CD14-positive monocyte (primary cell): ENCODE data around the gene ZNF487. TPM values are rescaled to one million over a fixed set of nuclear protein-coding genes. Genes with fewer than 3 reads are reported as not detected.

ENCODE experiments used
- DNase-seq, 3 donors: peaks; one replicate each; pipeline ENCODE4 v3.0.0-alpha.2; 2011 to 2022
- H2AFZ ChIP-seq: 2 replicates; pipeline ENCODE4 v1.6.0; 2012; ENCODE audit warnings: mild to moderate bottlenecking, low read depth, low read length, inconsistent platforms; ENCODE audit not compliant: insufficient read depth, poor library complexity, severe bottlenecking
- H3K27ac ChIP-seq, 2 donors: 1 replicate in 1 of 2; 2 replicates in 1 of 2; pipeline ENCODE4 v1.5.1; 2012 to 2013; ENCODE audit warnings: low read length in 2 of 2, control low read depth in 1 of 2, inconsistent platforms in 1 of 2, low read depth in 1 of 2, mild to moderate bottlenecking in 1 of 2
- H3K27me3 ChIP-seq, 2 donors: one replicate each; pipeline versions ENCODE4 v1.6.0 to v1.6.1; 2011 to 2013; ENCODE audit warnings: low read length in 2 of 2; ENCODE audit not compliant: control insufficient read depth in 2 of 2, insufficient read depth in 2 of 2
- H3K36me3 ChIP-seq, 2 donors: replicated peaks in 1 of 2; 1 replicate in 1 of 2; 2 replicates in 1 of 2; pipeline versions ENCODE4 v1.5.1 to v1.6.1; 2012 to 2013; ENCODE audit warnings: low read length in 2 of 2, control low read depth in 1 of 2, inconsistent platforms in 1 of 2, mild to moderate bottlenecking in 1 of 2; ENCODE audit not compliant: insufficient read depth in 2 of 2, control insufficient read depth in 1 of 2
- H3K4me1 ChIP-seq, 2 donors: 1 replicate in 1 of 2; 2 replicates in 1 of 2; pipeline versions ENCODE4 v1.5.1 to v1.6.1; 2012 to 2013; ENCODE audit warnings: low read length in 2 of 2, control low read depth in 1 of 2, inconsistent platforms in 1 of 2, mild to moderate bottlenecking in 1 of 2, moderate library complexity in 1 of 2; ENCODE audit not compliant: insufficient read depth in 2 of 2, control insufficient read depth in 1 of 2
- H3K4me2 ChIP-seq: replicated peaks from 2 replicates; pipeline ENCODE3; 2012; ENCODE audit warnings: low read length, moderate library complexity, mild to moderate bottlenecking; ENCODE audit not compliant: poor library complexity, severe bottlenecking; ENCODE audit errors: extremely low read depth
- H3K4me3 ChIP-seq, 3 experiments: fragments of 200-600 bp in 1 of 3; sonication (generic) in 1 of 3; replicated peaks in 1 of 3; 1 replicate in 2 of 3; 2 replicates in 1 of 3; pipeline ENCODE4 v1.5.1; 2011 to 2013; ENCODE audit warnings: low read length in 3 of 3, mild to moderate bottlenecking in 3 of 3, control low read depth in 2 of 3, low read depth in 2 of 3, inconsistent platforms in 1 of 3, moderate library complexity in 1 of 3
- H3K79me2 ChIP-seq: 2 replicates; pipeline ENCODE4 v1.6.0; 2012; ENCODE audit warnings: mild to moderate bottlenecking, control low read depth, inconsistent platforms, low read length, moderate library complexity; ENCODE audit not compliant: insufficient read depth
- H3K9ac ChIP-seq: 2 replicates; pipeline ENCODE4 v1.6.0; 2017; ENCODE audit warnings: low read length, mild to moderate bottlenecking; ENCODE audit not compliant: insufficient read depth, poor library complexity, severe bottlenecking
- H3K9me3 ChIP-seq, 2 donors: replicated peaks in 1 of 2; 1 replicate in 1 of 2; 2 replicates in 1 of 2; pipeline versions ENCODE4 v1.5.1 to v1.6.1; 2012 to 2013; ENCODE audit warnings: low read length in 2 of 2, control low read depth in 1 of 2; ENCODE audit not compliant: control insufficient read depth in 1 of 2, insufficient read depth in 1 of 2
- H4K20me1 ChIP-seq: 2 replicates; pipeline ENCODE4 v1.6.0; 2012; ENCODE audit warnings: mild to moderate bottlenecking, low read length, control low read depth, moderate library complexity; ENCODE audit not compliant: insufficient read depth
- H3K27ac Mint-ChIP-seq, 7 donors: one replicate each; pipeline ENCODE4 v1.8.0; 2020; ENCODE audit warnings: mild to moderate bottlenecking in 7 of 7, mixed read lengths in 7 of 7, moderate library complexity in 6 of 7, inconsistent platforms in 2 of 7
- H3K27me3 Mint-ChIP-seq, 3 donors: one replicate each; pipeline ENCODE4 v1.8.0; 2021 to 2022; ENCODE audit warnings: low read depth in 3 of 3, mild to moderate bottlenecking in 3 of 3, mixed read lengths in 3 of 3, moderate library complexity in 3 of 3, inconsistent platforms in 1 of 3
- H3K36me3 Mint-ChIP-seq, 2 donors: one replicate each; pipeline ENCODE4 v1.8.0; 2020; ENCODE audit warnings: mixed read lengths in 2 of 2, inconsistent platforms in 1 of 2, mild to moderate bottlenecking in 1 of 2
- H3K4me1 Mint-ChIP-seq: one replicate; pipeline ENCODE4 v1.8.0; 2020; ENCODE audit warnings: mild to moderate bottlenecking, mixed read lengths
- H3K4me3 Mint-ChIP-seq, 2 donors: one replicate each; pipeline ENCODE4 v1.8.0; 2020; ENCODE audit warnings: mild to moderate bottlenecking in 2 of 2, mixed read lengths in 2 of 2, moderate library complexity in 1 of 2
- H3K9me3 Mint-ChIP-seq, 7 donors: one replicate each; pipeline ENCODE4 v1.8.0; 2020 to 2022; ENCODE audit warnings: mixed read lengths in 7 of 7, mild to moderate bottlenecking in 6 of 7, moderate library complexity in 6 of 7, inconsistent platforms in 2 of 7
- WGBS: methylation state at CpG from one replicate; pipeline ENCODE4 v1.1.5; 2013; ENCODE audit warnings: missing lambda C conversion rate; ENCODE audit not compliant: insufficient coverage; 5-methylcytosine and 5-hydroxymethylcytosine counted together
- intact Hi-C, 2 donors: fragments of 100-400 bp; cut with micrococcal nuclease; formaldehyde crosslinking; loops; one replicate each; pipeline versions ENCODE4 v1.15.0 to v1.15.1; 2023
- polyA plus RNA-seq, 3 donors: library from polyadenylated mRNA; depleted of rRNA in 1 of 3; unstranded in 2 of 3; stranded (reverse) in 1 of 3; fragments of 300-500 nt in 2 of 3; fragments of >200 nt in 1 of 3; fragmentation: Illumina TruSeq in 2 of 3; gene quantifications; 1 replicate in 2 of 3; 2 replicates in 1 of 3; pipeline ENCODE4 v1.2.3, GENCODE V29; 2012 to 2021
- TF ChIP-seq, protein P1 (sequence below): fragments of 200-600 bp; IDR thresholded peaks from one replicate; pipeline ENCODE4 v1.8.0; 2022; ENCODE audit warnings: antibody characterized with exemption, mild to moderate bottlenecking

Gene ZNF487
- polyA plus RNA-seq, 3 donors, result 8.6 to 19.7 (median 15.6) TPM

- Mint-ChIP-seq H3K36me3 (peaks cover 70 to 71% of the 10 kb centered on the region in 2 donors), H3K27ac (peak overlapping the region in 2 of 7 donors; percentile 2 to 81), H3K9me3 (peaks cover 0 to 2% (median 0%) of the 10 kb centered on the region in 7 donors), H3K4me3 (no peak overlapping the region), H3K4me1 (peaks cover 2% of the 10 kb centered on the region), H3K27me3 (peaks cover 0 to 3% (median 0%) of the 10 kb centered on the region in 3 donors)
- DNase-seq, result no peak
- Histone ChIP-seq H4K20me1 (peaks cover 88% of the 10 kb centered on the region), H3K27ac (peak overlapping the region in 1 of 2 donors; percentile 30), H3K9ac (no peak overlapping the region), H3K4me3 (no peak overlapping the region), H3K4me1 (no peaks in the 10 kb centered on the region), H3K36me3 (peaks cover 69 to 81% of the 10 kb centered on the region in 2 donors), H3K4me2 (no peak overlapping the region), H3K79me2 (peaks cover 59% of the 10 kb centered on the region), H3K27me3 (no peaks in the 10 kb centered on the region), H2AFZ (no peak overlapping the region), H3K9me3 (no peaks in the 10 kb centered on the region)
- intact Hi-C loops, result no loop called here
- TF ChIP-seq, protein P1, sequence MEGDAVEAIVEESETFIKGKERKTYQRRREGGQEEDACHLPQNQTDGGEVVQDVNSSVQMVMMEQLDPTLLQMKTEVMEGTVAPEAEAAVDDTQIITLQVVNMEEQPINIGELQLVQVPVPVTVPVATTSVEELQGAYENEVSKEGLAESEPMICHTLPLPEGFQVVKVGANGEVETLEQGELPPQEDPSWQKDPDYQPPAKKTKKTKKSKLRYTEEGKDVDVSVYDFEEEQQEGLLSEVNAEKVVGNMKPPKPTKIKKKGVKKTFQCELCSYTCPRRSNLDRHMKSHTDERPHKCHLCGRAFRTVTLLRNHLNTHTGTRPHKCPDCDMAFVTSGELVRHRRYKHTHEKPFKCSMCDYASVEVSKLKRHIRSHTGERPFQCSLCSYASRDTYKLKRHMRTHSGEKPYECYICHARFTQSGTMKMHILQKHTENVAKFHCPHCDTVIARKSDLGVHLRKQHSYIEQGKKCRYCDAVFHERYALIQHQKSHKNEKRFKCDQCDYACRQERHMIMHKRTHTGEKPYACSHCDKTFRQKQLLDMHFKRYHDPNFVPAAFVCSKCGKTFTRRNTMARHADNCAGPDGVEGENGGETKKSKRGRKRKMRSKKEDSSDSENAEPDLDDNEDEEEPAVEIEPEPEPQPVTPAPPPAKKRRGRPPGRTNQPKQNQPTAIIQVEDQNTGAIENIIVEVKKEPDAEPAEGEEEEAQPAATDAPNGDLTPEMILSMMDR, result no peak
- 69% methylated on average over 2 of the region's 5 CpGs for WGBS
These were observed 49.3 kb upstream of the ZNF487 start for GRCh38 chr10:43387678-43388032.

DNA sequence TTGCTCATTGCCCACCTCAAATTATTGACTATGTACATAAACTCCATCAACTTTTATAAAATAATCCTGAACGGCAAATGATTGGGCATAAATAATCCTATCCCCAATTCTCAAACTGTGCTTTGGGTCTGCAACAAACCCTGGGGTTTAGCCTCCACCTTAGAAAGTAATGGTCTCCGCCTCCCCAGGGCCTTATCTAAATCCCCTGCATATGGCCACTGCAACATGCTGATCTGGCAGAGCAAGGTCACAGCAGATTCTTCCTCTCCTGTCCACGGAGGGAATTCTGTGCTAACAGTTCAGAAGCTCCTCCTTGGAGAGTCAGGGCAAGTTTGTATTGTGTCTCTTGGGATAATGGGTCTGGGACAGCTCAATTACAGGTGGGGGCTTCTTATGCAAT lies 47.0 kb upstream of the ZNF487 start:
- H3K9ac ChIP-seq, result no peak overlapping the region
- TF ChIP-seq, protein P1, result no peak

More for the DNA sequence above, 47.0 kb upstream of the ZNF487 start:
- Histone ChIP-seq H3K9me3 (no peaks in the 10 kb centered on the region), H2AFZ (no peak overlapping the region), H3K27ac (peak overlapping the region in 1 of 2 donors; percentile 54), H4K20me1 (peaks cover 100% of the 10 kb centered on the region), H3K79me2 (peaks cover 81% of the 10 kb centered on the region), H3K36me3 (peaks cover 87 to 100% of the 10 kb centered on the region in 2 donors), H3K27me3 (no peaks in the 10 kb centered on the region), H3K4me1 (peaks cover 13 to 15% of the 10 kb centered on the region in 2 donors), H3K4me3 (no peak overlapping the region), H3K4me2 (no peak overlapping the region)
- Mint-ChIP-seq H3K27ac (peak overlapping the region in 5 of 7 donors; percentile 31 to 96 (median 55)), H3K27me3 (peaks cover 0 to 3% (median 0%) of the 10 kb centered on the region in 3 donors), H3K4me3 (no peak overlapping the region), H3K9me3 (peaks cover 0 to 2% (median 0%) of the 10 kb centered on the region in 7 donors), H3K36me3 (peaks cover 88 to 91% of the 10 kb centered on the region in 2 donors), H3K4me1 (peaks cover 16% of the 10 kb centered on the region)
- 75% methylated on average over 1 of the region's 3 CpGs for WGBS
- DNase-seq, result no peak
- intact Hi-C loops, result no loop called here
